ENCODE data around the gene PRR5L.

Gene PRR5L

DNA sequence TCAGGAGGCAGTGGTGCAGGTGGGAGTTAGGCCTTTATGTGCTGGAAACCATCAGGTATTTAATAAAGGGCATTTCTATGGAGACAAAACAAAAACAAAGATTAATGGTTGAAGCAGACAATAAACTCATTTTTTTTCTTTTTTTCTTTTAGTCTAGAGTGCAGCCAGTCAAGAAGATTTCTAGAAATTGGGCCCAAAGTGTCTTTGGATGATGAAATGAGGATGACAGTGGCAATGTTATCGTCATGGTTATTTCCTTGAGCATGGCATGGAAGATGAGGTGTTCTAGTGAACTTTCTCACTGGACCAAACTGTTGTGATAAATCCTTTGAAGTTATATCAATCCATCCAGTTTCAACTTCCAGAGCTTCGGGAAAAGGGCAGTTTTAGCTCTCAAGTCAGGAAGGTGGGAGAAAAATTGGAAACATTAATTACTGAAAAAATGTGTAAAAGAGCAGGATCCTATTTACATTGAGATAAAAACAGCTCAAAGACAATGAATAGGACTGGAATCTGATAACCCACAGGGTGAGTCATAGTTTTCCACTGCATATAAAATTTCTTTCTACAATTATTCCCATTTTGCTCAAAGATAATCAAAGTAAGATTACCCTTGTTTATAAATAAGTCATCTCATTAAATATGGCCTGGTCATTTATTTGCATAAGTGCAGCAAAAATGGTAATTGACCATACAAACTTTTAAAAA is 33.0 kb downstream of the PRR5L start:
- ATAC-seq = no peak

DNA sequence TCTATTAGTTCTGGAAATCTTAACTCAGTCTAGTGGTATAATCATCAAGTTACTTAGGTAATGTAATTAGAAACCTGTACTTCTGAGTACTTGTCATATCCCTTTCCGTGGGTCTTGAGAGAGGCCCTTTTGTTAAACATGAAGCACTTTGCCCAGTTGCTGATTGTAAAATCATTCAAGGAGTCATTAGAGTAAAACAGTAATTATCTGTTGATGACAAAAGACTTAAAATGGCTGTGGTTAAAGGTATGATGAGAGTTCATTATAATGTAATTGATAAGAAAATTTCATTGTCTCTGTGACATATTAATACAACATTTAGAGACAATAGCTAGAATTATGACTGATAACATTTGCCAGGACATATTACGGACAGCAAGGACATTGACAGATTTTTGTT is 34.3 kb downstream of the PRR5L start:
- no peak for ATAC-seq

DNA sequence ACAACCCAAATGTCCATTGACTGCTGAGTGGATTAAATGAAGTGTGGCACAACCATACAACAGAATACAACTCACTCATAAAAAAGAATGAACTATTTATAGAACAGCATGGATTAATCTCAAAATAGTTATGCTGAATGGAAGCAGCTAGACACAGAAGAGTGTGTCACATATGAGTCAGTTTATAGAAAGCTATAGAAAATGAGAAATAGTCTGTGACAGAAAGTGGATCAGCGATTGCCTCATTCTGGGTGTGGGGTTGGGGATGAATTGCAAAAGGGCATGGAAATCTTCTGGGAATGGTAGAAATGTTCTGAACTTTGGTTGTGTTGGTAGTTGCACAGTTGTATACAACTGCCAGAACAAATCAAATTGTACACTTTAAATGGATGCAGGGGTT is 37.4 kb downstream of the PRR5L start:
- no peak for ATAC-seq

DNA sequence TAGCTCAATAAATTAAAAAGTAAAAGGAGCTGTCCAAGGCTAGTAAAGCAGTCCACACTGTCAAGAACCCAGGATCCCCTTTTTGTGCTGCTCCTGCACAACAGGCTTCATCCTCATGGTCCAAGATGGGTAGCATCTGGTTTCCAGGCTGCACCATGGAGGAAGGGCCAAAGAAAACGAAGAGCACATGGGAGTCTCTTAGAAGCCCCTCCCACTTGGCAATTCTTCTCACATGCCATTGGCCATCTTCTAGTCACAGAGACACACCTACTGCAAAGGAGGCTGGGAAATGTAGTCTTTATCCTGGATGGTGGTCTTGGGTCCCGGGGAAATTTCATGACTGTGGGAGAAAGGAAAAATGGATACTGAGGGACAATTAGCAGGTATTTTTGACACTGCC is 37.8 kb downstream of the PRR5L start:
- peak in 1 of 2 donors; percentile 43 for ATAC-seq

DNA sequence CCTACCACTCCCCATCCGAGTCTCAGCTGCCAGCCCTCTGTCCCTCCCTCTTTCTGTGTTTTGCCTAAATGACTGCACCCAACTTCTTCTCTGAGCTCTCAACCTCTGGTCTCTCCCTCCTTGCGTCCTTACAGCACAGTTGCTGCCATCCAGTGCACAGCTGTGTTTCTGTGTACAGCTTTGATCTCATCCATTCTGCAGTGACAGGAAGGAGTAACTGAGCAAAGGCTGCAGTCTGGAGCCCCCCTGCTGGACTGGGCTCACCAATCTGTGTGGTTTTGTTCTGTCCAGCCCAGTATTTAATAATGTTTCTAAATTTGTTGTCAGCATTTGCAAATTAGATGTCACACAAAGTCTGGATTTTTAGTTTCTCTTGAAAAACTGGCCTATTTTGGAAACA is 43.8 kb downstream of the PRR5L start:
- no peak for ATAC-seq

DNA sequence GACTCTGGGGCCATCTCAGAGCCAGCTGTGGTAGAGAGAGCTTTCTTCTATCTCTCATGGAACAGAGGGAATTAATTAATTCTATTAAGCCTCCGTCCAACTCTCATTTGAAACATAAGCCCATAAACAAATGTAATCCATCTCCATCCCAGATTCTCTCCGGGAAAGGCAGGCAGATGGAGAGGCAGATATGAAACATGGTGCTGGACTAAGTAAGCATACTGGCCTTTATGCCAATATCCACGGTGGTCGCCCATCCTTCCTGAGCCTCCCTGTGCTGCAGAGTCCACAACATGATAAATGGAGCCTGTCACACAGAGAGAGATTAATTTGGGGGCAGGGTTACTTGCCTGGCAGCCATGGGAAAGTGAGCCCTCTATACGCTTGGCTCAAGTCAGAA is 44.8 kb downstream of the PRR5L start:
- no peak for ATAC-seq

DNA sequence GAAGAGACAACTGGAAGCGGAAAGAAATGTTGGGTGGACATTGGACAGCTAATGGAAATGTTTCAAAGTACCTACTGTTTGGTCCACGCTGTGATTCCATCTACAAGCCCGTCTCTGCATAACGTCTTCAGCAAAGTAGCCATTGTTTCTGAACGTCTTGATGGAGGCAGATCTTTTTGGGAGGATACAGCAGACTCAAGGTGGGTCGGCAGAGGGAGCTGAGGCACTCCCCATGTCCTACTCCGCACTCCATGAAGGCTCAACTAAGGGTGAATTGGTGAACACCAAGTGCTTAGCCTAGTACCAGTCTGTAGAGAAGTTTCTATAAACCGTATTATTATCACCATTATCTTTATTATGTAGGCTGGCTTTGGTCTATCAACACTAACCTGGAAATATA is 45.8 kb downstream of the PRR5L start:
- no peak for ATAC-seq

DNA sequence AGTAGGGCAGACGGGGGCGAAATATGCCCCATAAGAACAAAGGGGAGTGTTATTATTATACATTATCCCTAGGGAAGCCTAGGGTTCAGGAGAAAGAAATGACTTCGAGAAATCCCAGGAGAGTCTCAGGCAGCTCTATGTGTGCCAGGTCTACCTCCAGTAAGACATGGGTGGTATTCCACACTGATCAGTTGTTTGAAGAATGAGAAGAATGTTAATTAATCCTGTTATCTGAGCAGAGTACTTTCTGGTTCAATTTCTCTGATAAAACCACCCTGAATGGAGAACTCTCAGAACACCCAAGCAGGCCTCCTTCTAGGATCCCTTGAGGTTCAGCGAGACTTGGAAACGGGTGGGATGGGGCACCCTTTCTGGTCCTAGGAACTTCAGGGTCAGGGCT is 46.2 kb downstream of the PRR5L start:
- ATAC-seq = no peak

DNA sequence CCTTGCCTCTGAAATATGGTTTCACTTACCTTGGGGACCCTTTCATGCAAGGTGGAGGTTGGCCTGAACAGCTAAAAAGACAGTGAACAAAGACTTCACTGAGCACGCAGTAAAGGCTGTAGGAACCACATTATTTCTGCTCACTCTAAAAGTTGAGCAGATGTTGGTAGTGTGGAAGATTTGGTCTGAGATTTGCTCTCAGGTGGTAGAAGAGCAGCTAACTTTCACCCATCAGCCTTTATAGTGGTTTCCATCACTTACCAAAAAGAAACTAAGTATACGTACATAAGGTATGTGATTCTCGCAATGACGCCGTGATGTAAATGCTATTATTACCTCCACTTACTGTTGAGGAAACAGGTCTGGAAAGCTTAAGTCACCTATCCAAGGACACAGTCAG is 47.3 kb downstream of the PRR5L start:
- no peak for ATAC-seq

DNA sequence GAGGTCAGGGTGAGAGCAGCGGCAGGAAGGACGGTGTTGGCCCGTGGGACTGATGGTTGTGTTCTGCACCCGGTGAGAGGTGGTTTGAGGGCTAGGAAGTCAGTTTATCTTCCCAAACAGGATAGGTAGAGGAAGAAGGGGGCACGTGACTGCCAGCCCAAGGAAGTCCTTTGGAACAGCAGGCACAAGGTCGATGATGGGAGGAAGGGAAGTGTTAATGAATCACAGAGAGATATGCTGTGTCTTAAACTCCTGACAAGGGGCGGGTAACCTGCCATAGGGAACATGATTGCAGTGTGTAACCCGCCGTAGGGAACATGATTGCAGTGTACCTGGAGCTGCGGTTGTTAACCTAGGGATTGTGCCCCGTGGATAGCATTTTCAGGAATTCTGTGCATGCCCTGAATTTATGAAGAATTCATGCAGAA is 49.0 kb downstream of the PRR5L start:
- ATAC-seq = no peak

DNA sequence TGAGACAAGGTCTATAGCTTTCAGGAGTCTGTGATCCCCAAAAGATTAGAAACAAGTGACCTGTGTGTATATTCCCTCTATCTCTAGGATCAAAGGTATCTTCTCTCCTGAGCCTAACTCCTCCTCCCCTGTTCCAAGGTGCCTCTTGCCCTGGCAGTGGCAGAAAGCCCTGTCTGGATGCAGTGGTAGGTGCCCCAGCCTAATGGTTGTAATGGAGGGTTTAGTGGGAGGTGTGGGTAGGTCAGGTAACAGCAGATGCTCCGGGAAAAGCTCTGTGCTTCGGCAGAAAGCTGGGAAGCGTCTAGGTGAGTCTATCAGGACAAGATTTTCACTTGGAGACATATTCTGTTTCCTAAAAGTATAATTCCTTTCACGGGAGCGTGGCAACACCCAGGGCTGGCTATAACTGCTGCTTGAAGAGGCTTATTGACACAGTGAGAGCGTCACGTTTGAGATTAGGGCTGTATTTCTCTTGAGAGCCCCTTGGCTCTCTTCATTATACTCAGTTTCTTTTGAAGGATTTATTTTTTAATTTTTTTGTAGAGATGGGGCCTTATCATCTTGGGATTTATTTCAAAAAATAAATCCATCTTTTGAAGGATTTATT is 49.5 kb downstream of the PRR5L start:
- no peak for ATAC-seq

DNA sequence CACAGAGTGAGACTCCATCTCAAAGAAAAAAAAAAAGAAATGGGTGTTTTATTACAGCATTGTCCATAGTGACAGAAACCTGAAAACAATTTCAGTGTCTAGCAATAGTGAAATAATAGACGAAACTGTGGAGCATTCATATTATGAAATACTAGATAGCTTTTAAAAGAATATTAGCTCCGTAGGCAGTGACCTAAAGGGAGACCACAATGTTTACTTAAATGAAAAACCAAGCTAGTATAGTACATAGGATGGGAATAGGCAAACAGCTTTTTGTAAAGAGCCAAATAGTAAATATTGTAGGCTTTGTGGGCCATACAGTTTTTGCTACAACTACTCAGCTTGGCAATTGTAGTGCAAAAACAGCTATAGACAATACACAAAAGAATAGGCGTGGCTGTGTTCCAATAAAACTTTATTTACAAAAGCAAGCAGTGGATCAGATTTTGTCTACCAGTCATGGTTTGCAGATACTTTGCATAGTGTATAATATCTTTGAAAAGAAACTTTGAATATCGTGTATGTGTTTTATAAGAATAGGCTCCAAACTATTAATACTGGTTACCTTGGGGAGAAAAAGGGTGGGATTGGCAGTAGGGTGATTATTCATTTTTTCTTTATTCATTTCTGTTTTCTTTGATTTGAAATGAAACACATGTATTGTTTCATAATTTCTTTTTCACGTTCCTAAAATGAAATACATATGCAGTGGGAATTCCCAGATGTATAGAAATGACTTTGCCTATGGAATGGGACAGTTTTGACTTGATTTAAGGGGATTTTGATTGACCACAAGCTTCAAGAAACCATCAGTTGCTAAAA is 50.7 kb downstream of the PRR5L start:
- ATAC-seq = no peak

DNA sequence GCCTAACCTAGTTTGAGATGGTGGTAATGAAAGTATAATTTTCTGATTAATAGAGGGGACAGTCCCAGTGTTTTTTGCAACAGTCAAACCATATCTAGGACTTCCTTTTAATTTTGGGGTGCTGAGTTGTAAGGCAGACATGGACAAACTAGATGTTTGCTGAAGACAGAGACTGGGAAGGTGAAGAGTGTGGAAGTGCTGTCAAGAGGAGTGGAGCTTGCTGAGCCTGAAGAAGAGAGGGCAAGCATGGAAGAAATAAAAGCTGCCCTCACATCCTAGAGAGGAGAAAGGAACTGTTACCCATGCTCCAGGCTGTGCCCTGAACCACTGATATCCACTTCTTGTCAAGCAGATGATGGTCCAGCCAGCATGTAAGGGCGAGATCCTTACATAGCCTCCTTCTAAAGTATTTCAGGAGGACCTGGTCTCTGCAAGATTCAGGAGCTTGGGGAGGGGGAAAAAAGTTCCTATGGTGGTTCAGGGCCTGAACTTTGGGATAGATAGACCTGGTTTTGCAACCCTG is 51.4 kb downstream of the PRR5L start:
- peak in 1 of 2 donors; percentile 38 for ATAC-seq

DNA sequence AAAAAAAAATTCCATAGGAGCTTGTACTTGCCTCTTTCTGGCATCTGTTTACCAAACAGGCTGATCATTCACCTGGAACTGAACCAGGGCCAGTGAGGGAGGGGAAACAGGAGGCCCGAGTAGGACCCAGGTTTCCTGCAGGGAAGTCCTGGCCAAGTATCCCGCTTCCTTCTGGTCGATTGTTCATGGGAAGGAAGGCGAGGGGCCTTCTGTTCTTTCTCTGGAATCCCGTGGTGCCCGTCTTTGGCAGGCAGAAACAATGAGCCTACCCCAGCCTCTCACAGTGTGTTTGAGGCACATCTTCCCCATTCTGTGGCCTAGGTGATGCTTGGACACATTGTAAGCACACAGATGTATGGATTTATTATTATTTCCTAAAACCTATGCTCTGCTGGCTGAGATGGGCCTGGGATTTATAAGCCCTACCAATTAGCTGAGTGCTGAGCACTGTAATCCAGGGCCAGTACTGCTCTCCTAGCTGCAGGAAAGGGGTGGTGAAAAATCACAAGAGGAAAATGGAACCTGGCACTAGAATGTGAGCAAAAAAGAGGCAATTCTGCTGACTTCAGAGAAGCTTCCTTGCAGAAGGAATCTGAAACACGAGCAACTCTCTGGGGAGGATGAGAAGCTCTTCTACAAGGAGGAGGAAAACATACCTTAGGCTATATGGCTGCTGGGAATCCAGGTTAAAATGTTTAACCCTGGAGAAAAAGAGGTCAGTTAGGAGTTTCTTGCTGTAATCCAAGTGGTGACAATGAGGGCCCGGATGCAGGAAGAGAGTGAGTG is 53.5 kb downstream of the PRR5L start:
- no peak for ATAC-seq

DNA sequence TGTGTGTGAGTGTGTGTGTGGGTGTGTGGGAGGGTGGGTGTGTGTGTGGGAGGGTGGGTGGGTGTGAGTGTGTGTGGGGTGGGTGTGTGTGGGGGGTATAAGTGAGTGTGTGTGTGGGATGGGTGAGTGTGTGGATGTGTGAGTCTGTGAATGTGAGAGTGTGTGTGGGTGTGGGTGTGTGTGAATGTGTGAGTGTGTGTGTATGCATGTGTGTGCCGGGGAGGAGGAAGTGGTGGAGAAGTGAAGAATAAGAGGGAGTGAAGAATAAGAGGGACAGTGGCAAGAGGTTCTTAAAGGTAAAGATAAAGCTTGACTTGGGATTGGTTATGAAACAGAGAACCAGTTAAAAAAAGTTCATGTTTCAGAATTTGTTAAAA is 54.0 kb downstream of the PRR5L start:
- ATAC-seq = no peak

DNA sequence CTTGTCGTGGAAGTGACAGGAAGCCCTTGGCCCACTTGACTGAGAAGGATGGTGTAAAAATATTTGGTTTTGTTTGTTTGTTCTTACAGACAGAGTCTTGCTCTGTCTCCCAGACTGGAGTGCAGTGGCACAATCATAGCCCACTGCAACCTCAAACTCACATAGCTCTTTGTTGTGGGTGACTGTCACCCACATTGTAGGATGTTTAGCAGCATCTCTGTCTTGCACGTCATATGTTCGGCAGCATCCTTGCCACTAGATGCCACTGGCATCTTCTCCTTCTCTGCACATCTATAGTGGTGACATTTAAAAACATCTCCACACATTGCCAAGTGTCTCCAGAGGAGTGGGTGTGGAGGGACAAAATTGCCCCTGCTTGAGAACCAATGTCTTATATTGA is 56.8 kb downstream of the PRR5L start:
- ATAC-seq = peak; percentile 18 to 58

DNA sequence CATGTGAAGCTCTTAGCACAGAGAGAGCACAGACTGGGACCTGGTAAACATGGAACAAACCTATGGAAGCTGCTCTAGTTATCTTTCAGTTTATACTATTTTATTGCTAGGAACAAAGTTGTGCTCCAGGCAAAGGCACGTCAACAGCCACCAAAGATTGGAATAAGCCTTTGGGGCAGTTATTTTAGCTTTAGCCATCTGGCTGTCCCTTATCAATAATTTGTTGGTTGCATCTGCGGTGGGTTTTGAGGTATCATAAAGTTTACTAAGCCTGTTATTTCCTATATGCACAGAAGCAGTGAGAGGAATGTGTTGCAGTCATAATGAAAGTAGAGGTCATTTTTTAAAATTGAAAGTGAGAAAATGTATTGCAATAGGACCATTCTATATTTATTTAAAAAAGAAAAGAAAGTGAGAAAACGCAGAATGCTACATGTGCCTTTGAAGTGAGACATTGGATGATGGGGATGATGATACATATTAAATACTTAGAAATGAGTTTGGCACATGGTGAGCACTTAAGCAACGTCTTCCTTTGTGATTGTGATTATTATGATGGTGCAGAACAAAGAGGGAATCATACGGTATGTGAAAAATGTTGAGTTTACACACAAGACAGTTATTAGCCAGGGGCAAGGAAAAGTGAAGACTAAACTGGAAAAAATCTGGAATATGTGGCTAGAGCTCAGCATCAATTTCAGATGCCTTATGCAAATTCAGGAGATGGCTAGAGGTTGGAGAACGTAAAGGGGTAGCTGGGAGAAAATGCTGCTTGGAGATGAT is 58.3 kb downstream of the PRR5L start:
- ATAC-seq = peak; percentile 31 to 45

DNA sequence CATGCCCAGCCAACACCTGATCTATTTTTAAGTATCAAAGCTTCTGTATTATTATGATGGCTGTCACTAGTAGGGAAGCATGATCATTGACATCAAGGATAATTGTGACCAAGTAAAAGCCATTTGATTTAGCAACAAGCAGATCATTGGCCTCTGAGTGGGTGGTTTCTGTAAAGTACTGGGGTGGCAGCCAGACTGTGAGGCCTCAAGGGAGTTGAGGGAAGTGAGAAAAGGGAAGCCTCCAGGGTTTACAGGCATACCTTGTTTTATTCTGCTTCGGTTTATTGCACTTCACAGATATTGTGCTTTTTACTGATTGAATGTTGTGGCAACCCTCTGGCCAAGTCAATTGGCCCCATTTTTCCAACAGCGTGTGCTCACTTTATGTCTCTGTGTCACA is 60.1 kb downstream of the PRR5L start:
- ATAC-seq = no peak

DNA sequence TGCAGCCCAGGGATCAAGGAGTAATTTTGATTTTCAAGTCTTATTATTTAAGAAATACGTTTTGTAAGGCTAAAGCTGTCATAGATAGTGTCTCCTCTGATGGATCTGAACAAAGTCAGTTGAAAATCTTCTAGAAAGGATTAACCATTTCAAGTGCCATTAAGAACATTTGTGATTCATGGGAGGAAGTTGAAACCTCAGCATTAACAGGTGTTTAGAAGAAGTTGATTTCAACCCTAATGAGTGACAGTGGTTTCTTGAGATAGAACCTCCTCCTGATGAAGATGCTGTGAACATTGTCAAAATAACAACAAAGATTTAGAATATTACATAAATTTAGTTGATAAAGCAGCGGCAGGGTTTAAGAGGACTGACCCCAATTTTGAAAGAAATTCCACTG is 61.7 kb downstream of the PRR5L start:
- ATAC-seq = no peak

DNA sequence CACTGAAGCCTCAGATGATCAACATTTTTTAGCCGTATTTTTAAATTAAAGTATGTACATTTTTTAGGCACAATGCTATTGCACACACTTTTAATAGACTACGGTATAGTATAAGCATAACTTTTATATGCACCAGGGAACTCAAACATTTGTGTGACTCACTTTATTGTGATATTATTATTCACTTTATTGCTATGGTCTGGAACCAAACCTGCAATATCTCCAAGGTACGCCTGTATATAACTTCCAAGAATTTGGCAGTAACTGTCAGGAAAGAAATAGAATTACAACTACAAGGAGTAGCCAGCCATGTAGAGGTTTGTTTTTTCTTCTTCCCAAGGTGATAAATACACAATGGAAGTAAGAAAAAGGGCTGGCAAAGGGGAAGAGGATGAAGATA is 62.3 kb downstream of the PRR5L start:
- ATAC-seq = no peak

DNA sequence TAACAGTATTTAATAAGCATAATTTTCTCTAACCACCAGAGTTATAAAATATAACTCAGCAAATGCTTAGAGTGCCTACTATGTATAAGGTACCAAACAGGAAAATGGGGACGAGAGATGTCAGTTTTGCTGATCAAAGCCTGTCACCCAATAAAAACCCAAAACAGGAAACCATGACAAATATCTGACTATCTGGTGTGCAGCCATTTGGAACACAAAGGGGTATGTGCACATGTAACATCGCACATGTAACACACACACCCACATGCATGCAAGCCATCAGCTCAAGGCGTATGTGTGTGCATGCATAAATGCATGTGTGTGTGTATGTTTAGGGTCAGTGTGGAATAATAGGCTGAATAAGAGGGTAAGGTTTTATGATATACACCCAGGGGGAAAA is 64.2 kb downstream of the PRR5L start:
- ATAC-seq = no peak

DNA sequence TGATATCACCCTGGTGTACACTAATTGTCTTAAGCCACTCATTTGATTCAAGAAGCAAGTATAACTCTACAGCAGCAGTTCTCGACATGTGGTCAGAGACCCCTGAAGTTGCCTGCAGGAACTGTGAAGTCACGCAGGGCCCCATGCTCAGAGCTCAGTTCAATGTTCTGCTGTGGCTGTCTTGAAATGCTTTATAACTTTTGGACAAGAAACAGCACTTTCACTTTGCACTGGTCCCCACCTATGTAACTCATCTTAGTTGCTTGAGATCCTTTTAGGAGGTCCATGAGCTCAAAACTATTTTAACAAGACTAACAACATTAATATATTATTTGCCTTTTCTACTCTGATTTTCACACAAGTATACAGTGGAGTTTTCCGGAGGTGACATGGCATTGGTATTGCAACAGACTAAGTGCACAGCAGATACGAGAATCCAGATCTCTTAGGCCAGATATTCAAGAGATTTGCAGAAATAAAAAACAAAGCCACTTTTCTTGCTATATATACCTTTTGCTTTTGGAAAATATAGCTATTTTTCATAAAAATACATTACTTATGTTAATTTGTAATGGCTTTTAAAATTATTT is 64.8 kb downstream of the PRR5L start:
- ATAC-seq = no peak
